Motor neuron (in vitro differentiated cells): ENCODE results near the gene CPT1A. TPM values are rescaled to one million over a fixed set of nuclear protein-coding genes. Genes with fewer than 3 reads are reported as not detected.

Source experiments
- ATAC-seq, 8 experiments: fragments of 200-7000 bp; cut with Tn5 transposase; replicated peaks in 6 of 8; 2 replicates each; pipeline ENCODE4 v1.8.0; 2021; ENCODE audit warnings: mild to moderate bottlenecking in 8 of 8, moderate library complexity in 8 of 8
- H3K27ac ChIP-seq, 2 donors: fragments of 250-450 bp; sonication (Bioruptor Pico); 2 replicates each; pipeline ENCODE4 v1.9.0; 2021; ENCODE audit warnings: antibody characterized with exemption in 2 of 2, mild to moderate bottlenecking in 2 of 2, moderate library complexity in 1 of 2
- H3K4me1 ChIP-seq, 2 donors: fragments of 250-450 bp; sonication (Bioruptor Pico); replicated peaks in 1 of 2; 2 replicates each; pipeline ENCODE4 v1.6.1; 2021; ENCODE audit warnings: antibody characterized with exemption in 2 of 2, mild to moderate bottlenecking in 2 of 2, moderate library complexity in 1 of 2
- H3K4me3 ChIP-seq, 5 donors: fragments of 250-450 bp; sonication (Bioruptor Pico); 2 replicates each; pipeline ENCODE4 v1.9.0; 2021; ENCODE audit warnings: antibody characterized with exemption in 5 of 5, mild to moderate bottlenecking in 5 of 5, moderate library complexity in 4 of 5
- WGBS, 10 experiments: fragments of 450-650 bp; shearing (Covaris generic); methylation state at CpG; one replicate each; pipeline ENCODE4 v1.0.0; 2022; 5-methylcytosine and 5-hydroxymethylcytosine counted together
- in situ Hi-C, 9 experiments: fragments of 400-800 bp; cut with MboI; loops; one replicate each; pipeline ENCODE4 v1.15.0; 2021; ENCODE audit warnings: low sequenced_read_pairs in 9 of 9, low pct_unique_long_range_greater_than_20kb in 2 of 9; ENCODE audit not compliant: unreplicated experiment in 9 of 9
- total RNA-seq, 8 experiments: library from RNA; unstranded; fragments of 300-600 nt; gene quantifications; 2 replicates each; pipeline versions ENCODE4 v1.2.3 to v1.2.4, GENCODE V29; 2022

The CPT1A gene
- total RNA-seq, 8 experiments from 2014 or later: 1.6 to 67.8 (median 12.4) TPM

- no peak overlapping the region for H3K27ac ChIP-seq
- no peak for ATAC-seq
- in situ Hi-C loops: no loop called here
- WGBS, 10 experiments: 30 to 100% (median 67%) methylated on average over 1 to 12 of the region's 18 CpGs; no CpG with 5 or more reads in 1 of the 10 experiments
- no peak overlapping the region for H3K4me3 ChIP-seq
- peaks cover 0 to 3% of the 10 kb centered on the region in 2 donors for H3K4me1 ChIP-seq
These were observed 3.8 kb upstream of the CPT1A start for GRCh38 chr11:68845351-68846002.

- Histone ChIP-seq H3K27ac (no peak overlapping the region), H3K4me1 (peaks cover 3 to 5% of the 10 kb centered on the region in 2 donors), H3K4me3 (no peak overlapping the region)
- ATAC-seq: no peak
- 20 to 90% (median 60%) methylated on average over 1 to 6 of the region's 6 CpGs; no CpG with 5 or more reads in 1 of the 10 experiments for WGBS, 10 experiments
- in situ Hi-C loops: no loop called here
These were observed 3.1 kb upstream of the CPT1A start for GRCh38 chr11:68844801-68845200.

GRCh38 chr11:68844376-68844775 is 2.7 kb upstream of the CPT1A start:
- 44 to 96% (median 65%) methylated on average over 1 to 3 of the region's 3 CpGs; no CpG with 5 or more reads in 1 of the 10 experiments for WGBS, 10 experiments
- Histone ChIP-seq H3K4me1 (peaks cover 3 to 5% of the 10 kb centered on the region in 2 donors), H3K27ac (no peak overlapping the region), H3K4me3 (no peak overlapping the region)
- ATAC-seq: no peak
- in situ Hi-C loops: no loop called here

GRCh38 chr11:68843703-68844312 is 2.1 kb upstream of the CPT1A start:
- WGBS, 10 experiments: 0 to 94% (median 38%) methylated on average over 2 to 25 of the region's 54 CpGs; no CpG with 5 or more reads in 4 of the 10 experiments
- H3K27ac ChIP-seq: no peak overlapping the region
- in situ Hi-C loops: no loop called here
- peaks cover 3 to 5% of the 10 kb centered on the region in 2 donors for H3K4me1 ChIP-seq
- peak overlapping the region in 4 of 5 donors; percentile 9 to 25 (median 14) for H3K4me3 ChIP-seq
- peak in 5 of 8 experiments; percentile 43 to 59 (median 54) for ATAC-seq

GRCh38 chr11:68843052-68843561 is 1.4 kb upstream of the CPT1A start:
- in situ Hi-C loops: no loop called here
- Histone ChIP-seq H3K4me3 (no peak overlapping the region), H3K27ac (no peak overlapping the region), H3K4me1 (peaks cover 3 to 5% of the 10 kb centered on the region in 2 donors)
- 3 to 60% (median 9%) methylated on average over 1 to 14 of the region's 23 CpGs; no CpG with 5 or more reads in 2 of the 10 experiments for WGBS, 10 experiments
- no peak for ATAC-seq

- H3K4me3 ChIP-seq: no peak overlapping the region
- H3K4me1 ChIP-seq: peaks cover 3 to 5% of the 10 kb centered on the region in 2 donors
- in situ Hi-C loops: no loop called here
- 0 to 61% (median 33%) methylated on average over 1 to 7 of the region's 25 CpGs; no CpG with 5 or more reads in 3 of the 10 experiments for WGBS, 10 experiments
- no peak overlapping the region for H3K27ac ChIP-seq
- ATAC-seq: no peak
These were observed 823 bp upstream of the CPT1A start for GRCh38 chr11:68842427-68843051.

- Histone ChIP-seq H3K4me3 (peak overlapping the region; percentile 24 to 49 (median 42)), H3K4me1 (peaks cover 3 to 5% of the 10 kb centered on the region in 2 donors), H3K27ac (no peak overlapping the region)
- ATAC-seq: peak; percentile 2 to 36 (median 18)
- 0 to 6% (median 0%) methylated on average over 2 to 17 of the region's 90 CpGs; no CpG with 5 or more reads in 4 of the 10 experiments for WGBS, 10 experiments
- in situ Hi-C loops: no loop called here
These were observed 759 bp downstream of the CPT1A start for GRCh38 chr11:68840661-68841653.

- Histone ChIP-seq H3K4me3 (peak overlapping the region in 4 of 5 donors; percentile 27 to 49 (median 44)), H3K4me1 (peaks cover 3 to 5% of the 10 kb centered on the region in 2 donors), H3K27ac (peak overlapping the region in 1 of 2 donors; percentile 6)
- no peak for ATAC-seq
- WGBS, 10 experiments: 0 to 10% (median 5%) methylated on average over 3 to 15 of the region's 19 CpGs
- in situ Hi-C loops: no loop called here
These were observed 1.6 kb downstream of the CPT1A start for GRCh38 chr11:68839911-68840641.

- 0 to 10% (median 4%) methylated on average over 1 to 18 of the region's 61 CpGs; no CpG with 5 or more reads in 2 of the 10 experiments for WGBS, 10 experiments
These were observed 2.5 kb downstream of the CPT1A start for GRCh38 chr11:68839054-68839865.

GRCh38 chr11:68838572-68838964 is 3.1 kb downstream of the CPT1A start:
- in situ Hi-C loops: no loop called here
- ATAC-seq: no peak
- 0 to 79% (median 21%) methylated on average over 1 to 7 of the region's 8 CpGs; no CpG with 5 or more reads in 3 of the 10 experiments for WGBS, 10 experiments
- peak overlapping the region in 1 of 2 donors; percentile 2 for H3K27ac ChIP-seq
- H3K4me1 ChIP-seq: peaks cover 0 to 5% of the 10 kb centered on the region in 2 donors
- peak overlapping the region; percentile 24 to 49 (median 42) for H3K4me3 ChIP-seq

More at GRCh38 chr11:68839054-68839865, 2.5 kb downstream of the CPT1A start:
- Histone ChIP-seq H3K4me3 (peak overlapping the region; percentile 24 to 49 (median 42)), H3K4me1 (peaks cover 3 to 5% of the 10 kb centered on the region in 2 donors), H3K27ac (peak overlapping the region in 1 of 2 donors; percentile 6)
- ATAC-seq: peak; percentile 45 to 84 (median 81)
- in situ Hi-C loops: no loop called here
